ENCODE results near the gene NPEPPS.

Gene NPEPPS

GRCh38 chr17:47669081-47669480, 138.2 kb downstream of the NPEPPS start:
- no peak for DNase-seq

DNA sequence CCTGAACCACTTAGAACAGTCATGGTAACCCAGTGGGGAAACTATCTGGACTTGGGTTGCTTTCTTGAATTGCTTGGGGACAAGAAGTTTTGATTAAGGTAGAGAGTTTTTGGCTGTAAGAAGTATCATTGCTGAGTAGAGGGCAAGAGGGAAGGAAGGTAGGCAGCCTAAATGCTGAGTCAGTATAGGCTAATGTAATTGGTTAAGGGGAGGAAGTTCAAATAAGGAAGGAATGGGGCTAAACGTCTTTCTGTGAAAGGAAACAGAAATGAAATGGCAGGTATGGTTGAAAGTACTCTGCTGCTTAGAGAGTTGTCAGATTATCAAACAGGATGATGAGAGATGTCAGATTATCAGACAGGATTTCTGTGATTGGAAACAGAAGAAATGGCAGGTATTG, 139.2 kb downstream of the NPEPPS start:
- no peak for DNase-seq

Measured in SIG-M5 (cell line).